Stimulated activated CD8-positive, alpha-beta memory T cell treated with anti-CD3 and anti-CD28 coated beads, Interleukin-15, amount 100 ng/mL, for 24 hours (primary cell): Measurements from ENCODE around the gene SYNGR2.
A peak's percentile ranks its signal among the peaks of the same experiment; 100 is the strongest.

Experiments used
- DNase-seq: peaks from one replicate; pipeline ENCODE4 v3.0.0-alpha.2; 2020; ENCODE audit warnings: low read depth

SYNGR2 gene, protein sequence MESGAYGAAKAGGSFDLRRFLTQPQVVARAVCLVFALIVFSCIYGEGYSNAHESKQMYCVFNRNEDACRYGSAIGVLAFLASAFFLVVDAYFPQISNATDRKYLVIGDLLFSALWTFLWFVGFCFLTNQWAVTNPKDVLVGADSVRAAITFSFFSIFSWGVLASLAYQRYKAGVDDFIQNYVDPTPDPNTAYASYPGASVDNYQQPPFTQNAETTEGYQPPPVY

DNA sequence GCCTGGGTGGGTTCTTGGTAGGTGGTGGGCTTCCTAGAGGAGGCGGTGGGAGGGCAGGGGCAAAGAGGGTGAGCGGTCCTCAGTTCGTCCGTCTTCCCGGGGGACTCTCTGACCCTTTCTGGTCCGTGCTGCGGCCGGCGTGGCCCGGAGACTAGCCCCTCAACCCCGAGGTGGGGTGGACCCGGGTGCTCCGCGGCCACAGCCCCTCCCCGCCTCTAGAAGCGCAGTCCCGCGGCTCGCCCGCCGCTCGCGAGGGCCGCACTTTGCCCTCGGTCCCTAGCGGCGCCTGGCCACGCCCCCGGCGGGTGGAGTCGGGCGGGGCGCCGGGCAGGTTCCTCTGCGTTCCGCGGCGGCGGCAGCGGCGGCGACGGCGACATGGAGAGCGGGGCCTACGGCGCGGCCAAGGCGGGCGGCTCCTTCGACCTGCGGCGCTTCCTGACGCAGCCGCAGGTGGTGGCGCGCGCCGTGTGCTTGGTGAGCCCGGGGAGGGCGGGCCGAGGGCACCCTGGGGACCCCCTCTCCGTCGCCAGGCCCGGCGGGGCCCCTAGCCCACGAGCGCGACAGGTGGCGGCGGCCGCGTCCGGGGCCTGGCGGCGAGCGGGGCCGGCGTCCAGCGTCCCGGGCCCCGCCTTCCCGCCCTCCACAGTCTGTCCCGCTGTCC lies at the start of gene SYNGR2:
Gene SYNGR2, plus strand, starts transcription at position 340 of the 661 bp plus-strand sequence. Its CDS starts 36 bp downstream, at position 376.
- peak; percentile 75 for DNase-seq

DNA sequence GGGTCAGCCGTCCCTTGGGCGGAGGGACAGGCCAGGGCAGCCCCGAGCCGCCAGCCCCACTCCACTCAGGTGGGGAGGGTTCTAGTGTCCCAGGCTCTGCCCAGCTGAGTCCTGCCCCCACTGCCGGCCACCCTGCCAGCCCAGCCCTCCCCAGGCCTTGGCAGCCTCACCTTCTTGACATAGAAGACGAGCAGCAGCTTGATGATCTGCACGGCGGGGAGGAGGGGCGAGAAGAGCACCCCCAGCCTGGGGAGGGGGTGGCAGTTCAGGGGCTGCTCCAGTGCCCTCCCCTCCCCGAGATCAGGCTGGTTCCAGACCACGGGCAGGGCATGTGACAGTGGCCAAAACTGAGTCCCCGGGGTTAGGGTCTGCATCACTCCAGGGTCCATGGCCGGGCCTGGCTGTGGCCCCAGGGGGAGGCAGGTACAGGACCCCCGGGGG lies 49.6 kb upstream of the SYNGR2 start:
- DNase-seq, result no peak

DNA sequence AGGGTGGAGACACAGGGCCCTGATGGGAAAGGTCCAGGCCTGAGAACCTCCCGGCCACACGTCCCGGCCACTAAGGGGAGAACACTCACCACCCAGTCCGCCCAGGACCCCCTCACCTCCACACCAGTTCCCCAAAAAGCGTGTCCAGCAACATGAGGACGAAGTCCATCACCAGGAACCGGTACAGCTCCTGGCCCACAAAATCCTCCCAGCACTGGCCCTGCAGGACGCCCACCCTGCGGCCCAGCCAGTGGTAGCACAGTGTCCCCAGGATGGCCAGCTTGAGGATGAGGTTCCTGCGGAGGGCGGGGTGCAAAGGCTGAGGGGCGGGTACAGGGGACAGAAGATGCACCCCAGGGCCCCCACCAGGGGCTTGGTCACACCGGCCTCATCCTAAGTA lies 47.8 kb upstream of the SYNGR2 start:
- no peak for DNase-seq

DNA sequence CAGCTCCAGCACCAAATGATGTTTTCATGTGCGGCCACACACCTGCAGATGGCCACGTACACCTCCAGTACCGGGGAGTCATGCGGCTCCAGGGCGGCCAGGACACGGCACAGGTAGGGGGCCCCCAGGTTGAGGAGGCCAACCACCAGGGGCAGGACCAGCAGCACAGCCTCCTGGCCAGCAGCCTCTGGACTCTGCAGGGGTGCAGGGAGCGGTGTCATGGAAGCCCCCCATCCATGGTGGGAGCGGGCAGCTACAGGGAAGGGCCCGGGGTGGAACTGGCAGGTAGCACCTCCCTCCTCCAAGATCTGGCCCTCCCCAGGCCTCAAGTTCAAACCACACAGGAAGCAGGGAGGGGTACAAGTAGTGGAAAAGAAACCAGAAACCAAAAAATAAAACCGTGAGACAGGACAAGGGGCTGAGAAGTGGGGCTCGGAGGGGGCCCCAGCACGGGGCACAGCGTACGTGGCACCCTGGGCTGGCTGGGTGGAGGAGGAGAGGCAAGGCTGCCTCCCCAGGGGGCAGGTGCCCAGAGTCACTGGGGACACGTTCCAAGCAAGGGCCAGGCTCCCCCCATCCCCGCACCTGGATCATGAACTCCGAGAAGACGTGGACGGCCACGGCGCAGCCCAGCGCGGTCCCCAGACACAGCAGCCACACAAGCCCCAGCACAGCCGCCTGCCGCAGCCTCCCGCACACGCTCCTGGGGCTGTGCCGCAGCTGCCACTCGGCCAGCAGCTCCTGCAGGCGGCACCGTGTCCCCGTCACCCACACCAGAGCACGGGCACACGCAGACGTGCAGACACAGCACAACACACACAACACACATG lies 47.2 kb upstream of the SYNGR2 start:
- DNase-seq, result no peak

DNA sequence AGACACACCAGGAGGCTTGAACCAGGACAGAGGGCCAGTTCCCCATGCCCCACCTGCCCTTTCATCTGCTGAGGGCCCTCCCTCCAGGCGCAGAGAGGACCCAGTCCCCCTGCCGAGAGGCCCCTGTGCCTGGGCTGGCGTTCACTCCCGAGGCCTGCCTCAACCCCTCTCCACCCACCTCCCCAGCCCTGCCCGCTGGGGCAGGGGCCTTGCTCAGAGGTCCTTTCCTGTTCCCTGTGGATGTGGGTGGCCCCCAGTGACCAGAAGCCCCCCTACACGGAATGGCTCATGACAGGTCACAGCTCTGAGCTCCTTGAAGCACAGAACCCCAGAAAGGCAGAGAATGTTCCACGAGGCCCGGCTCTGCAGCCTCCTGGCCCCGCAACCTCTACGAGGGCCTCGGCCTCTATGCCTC lies 46.6 kb upstream of the SYNGR2 start:
- no peak for DNase-seq

DNA sequence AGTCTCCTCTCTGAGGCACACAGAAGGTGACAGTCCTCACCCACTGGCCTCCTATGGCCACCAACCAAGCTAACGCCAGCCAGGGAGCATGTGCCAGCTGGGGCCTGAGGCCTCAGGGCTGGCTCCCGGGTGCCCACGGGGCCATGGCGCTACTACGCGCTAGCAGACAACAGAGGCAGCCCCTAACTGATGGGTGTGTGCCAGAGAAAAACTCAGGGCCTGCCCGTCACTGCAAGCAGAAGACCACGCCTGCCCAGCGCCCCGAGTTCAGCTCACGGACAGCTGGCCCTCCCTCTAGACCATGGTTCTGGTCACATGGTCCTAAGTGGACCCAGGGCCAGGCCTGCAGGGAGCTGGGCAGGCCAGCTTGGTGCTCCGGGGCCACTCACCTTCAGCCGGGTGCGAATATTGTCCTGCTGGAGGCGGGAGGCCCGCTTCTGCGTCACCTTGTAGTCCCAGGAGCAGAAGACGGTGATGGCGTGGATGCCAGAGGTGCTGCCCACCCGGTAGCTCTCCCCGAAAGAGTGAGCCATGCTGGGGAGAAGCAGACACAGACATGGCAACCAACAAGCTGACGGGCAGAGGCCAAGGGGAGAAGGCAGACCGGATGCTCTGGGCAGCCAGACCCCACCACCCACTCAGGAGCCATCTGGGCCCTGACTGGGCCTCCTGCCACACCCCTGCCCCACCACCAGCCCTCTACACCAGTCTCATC lies 46.0 kb upstream of the SYNGR2 start:
- no peak for DNase-seq

DNA sequence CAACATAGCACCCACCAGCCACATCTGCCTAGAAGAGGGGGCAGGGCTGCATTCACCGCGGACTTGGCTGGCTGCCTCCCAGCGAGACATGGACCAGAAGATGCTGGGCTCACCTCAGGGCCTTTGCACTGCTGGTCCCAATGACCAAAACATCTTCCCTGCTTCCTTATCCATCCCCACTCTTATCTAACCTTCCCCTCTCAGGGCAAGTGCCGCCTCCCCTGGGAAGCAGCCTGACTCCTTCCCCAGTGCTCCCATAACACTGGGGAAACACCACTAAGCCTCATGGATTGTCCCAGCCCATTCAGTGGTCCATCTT lies 45.5 kb upstream of the SYNGR2 start:
- DNase-seq, result no peak

DNA sequence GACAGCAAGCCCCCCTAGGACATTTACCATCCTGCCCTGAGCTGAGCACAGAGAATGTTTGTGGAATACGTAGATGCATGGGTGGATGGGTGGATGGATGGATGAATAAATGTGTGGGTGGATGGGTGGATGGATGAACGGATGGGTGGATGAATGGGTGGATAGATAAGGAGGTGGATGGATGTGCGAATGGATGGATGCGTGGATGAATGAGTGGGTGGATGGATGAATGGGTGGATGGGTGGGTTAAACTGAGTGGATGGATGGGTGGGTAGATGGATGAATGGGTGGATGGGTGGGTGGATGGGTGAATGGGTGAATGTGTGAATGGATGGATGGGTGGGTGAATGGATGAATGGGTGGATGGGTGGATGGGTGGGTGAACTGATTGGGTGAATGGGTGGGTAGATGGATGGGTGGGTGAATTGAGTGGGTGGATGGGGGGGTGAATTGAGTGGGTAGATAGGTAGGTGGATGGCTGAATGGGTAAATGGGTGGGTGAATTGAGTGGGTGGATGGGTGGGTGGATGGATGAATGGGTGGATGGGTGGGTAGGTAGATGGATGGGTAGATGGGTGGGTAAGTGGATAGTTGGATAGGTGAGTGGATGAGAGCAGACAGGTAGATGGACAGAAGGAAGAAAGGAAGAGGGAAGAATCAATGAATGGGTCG lies 45.0 kb upstream of the SYNGR2 start:
- no peak for DNase-seq

DNA sequence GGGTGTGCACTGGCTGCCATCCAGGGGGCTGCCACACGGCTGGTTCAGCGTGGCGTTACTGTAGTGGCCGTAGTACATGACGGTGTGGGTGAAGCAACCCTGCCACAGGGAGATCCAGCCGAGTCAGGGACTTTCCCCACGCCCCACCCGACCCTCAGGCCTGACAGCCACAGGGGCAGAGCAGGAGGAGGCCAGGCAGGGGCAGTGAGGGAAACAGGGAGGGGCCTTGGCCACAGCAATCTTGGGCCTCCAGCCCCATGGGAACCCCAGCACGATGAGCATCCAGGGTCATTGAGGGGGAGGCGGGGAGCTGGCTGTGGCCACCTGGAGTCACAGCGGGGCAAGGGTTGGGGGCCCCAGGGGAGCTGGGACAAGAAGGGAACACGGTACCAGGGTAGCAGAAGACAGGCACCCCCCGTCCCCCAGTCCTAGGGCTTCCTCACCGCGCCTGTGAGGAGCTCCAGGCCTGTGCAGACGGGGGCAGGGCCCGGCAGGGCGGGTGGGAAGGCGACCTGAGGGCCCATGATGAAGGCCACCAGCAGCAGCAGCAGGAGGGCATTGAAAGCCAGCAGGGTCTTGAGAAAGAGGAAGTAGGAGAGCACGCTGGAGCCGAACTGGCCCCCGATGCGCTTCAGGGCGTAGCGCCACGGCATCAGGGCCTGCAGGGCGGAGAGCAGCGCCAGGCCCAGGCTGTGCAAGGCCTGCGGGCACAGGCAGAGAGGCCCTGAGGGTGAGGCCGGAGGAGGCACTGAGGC lies 44.1 kb upstream of the SYNGR2 start:
- DNase-seq, result no peak

DNA sequence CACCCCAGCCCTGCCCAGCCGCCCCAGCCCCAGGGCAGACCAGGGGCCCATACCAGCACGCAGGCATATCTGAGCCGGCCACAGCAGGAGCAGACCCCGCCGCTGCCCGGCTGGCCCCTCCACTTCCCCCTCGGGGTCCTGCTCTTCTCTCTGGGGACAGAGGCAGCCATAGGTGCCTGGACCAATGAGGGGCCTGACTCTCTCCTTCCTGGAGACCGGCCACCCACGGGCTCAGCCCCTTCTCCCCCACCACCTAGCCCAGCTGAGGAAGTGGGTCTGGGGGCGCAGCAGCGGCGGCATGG lies 43.6 kb upstream of the SYNGR2 start:
- DNase-seq, result no peak

DNA sequence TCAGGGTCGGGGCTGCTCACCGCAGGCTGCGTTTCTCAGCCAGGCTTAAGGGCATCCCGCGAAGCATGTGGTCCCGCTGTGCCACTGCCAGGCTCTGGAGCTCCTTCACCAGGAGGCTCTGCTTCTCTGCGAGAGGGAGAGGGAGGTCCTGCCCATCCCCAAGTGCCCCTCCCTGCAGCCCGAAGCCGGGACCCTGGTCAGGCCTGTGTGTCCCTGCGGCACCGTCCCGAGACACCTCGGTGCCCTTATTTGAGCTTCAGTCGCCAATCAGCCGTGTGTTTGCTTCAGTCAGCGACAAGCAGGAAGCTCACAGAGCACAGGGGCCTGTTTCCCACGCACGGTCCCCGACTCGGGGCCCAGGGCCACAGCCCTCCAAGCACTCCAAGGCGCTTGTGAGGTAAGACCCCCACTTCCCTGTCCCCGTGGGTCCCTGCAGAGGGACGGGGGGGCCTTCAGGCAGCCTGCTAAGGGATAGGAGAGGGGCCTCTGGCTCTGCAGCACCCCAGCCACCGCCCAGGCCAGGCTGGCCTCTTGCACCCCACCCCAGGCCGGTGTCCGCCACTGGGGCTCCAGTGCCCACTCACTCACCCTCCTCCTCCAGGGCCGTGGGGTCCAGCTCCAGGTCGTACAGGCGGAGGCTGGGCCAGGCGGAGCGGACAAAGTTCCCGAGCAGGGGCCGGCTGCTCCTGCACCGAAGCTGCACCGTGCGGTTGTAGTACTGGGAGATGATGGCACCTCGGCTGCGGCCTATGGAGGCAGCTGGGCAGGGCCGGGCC lies 43.1 kb upstream of the SYNGR2 start:
- no peak for DNase-seq

DNA sequence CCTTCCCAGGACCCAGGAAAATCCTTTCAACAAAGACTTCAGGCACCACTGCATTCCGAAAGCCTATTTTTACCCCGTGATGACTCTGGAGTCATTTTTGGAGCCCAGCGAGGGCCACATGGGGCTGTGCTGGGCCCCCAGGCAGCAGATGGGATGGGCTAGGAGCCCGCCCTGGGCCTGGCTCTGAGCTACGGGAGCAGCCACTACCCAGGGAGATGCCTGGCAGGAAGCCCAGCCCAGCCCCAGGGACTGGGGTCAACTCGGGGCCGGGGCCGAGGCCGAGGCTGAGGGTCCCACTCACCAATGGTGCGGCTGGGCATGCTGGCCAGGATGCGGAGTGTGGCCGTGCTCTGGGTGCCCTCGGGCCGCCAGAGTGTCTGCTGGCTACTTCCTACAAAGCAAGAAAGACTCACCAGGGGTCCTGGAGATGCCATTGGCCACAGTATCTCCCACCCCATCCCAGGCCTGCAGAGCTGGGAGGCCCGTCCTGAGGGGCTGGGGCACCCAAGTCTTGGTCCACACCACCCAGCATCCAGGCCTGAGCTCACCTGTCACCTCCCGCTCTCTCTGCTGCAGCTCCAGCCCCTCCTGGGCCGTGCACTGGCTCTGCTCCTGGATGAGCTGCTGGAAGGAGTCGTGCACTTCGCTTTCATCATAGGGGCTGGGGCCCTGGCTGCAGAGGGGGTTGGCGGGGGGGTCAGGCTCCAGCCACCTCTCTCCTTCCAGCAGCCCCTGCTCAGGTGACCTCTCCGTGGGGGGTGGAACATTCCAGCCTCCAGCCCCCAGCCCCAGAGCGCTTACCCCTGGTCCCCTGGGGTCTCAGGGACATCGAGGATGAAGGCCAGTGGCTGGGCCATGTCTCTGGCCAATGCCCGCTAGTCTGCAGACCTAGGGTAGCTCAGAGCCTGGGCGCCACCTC lies 42.1 kb upstream of the SYNGR2 start:
- no peak for DNase-seq

DNA sequence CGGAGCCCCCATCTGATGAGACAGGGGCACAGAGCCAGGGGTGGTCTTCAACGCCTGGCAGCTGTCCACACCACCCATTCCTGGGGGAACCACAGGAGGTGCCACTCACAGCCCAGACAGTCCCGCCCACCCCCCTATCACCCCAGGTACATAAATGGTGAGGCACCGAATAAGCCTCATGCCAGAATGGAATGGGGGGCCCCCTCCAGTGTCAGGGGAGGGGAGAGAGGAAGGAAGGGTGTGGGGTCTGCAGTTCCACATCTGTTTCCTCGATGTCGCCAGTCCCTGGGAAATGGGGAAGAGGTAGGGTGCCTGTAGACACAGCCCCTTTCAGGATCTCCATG lies 41.5 kb upstream of the SYNGR2 start:
- DNase-seq, result no peak

DNA sequence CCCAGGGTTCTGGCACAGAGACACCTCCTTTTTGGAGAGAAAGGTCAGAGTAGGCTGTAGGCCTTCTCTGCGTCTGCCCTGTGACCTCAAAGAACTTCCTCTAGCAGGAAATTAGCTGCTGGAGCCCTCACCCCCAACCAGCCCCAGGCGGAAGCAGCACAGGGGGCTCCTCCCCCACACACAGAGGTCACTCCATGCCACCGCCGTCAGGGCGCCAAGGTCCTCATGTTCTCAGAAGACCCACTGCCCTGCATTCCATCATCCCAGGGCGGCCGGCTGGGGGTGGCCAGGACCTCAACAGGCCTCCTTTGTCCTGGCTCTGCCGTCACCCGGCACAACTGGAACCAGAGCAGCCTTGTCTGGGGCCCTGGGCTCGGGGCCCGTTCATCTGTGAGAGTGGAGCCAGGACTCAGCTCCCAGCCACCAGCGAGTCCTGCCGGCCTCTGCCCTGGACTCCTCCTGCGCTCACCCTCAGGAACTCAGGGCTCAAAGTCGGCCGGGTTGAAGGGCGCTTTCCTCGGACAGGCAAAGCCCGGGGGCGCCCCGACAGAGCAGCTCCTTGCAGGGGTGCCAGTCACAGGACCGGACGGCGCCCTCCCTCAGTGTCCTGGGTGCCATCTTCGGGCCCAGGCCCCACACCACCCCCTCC lies 41.0 kb upstream of the SYNGR2 start:
- no peak for DNase-seq

DNA sequence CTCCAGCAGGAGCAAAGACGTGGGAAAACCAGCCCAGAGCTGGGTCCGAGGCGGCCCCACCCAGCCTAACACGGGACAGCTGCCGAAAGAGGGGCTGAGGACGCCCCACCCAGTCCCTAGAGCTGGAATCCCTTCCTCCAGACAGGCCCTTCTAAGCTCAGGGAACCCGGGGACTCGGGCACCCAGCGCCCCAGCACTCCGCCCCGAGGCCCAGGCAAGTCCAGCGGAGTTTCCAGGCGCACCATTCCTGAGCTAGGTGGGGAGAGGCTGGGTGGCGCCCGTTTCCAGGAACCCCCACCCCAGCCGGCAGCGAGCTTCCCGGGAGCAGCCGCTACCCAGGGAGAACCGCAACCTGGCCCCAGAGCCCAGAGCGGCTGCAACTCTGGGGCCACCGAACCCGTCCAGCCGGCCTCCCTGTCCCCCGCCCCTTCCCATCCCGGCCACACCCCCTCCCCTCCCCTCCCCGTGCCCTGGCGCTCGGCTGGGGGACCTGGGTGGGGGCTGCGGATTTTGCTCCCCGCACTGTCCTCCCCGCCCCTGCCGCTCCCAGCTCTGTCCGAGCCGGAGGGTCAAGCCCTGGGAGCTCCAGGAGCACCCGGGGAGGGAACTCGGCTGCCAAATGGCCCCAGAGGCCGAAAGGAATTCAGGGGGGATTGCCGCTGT lies 40.4 kb upstream of the SYNGR2 start:
- no peak for DNase-seq

DNA sequence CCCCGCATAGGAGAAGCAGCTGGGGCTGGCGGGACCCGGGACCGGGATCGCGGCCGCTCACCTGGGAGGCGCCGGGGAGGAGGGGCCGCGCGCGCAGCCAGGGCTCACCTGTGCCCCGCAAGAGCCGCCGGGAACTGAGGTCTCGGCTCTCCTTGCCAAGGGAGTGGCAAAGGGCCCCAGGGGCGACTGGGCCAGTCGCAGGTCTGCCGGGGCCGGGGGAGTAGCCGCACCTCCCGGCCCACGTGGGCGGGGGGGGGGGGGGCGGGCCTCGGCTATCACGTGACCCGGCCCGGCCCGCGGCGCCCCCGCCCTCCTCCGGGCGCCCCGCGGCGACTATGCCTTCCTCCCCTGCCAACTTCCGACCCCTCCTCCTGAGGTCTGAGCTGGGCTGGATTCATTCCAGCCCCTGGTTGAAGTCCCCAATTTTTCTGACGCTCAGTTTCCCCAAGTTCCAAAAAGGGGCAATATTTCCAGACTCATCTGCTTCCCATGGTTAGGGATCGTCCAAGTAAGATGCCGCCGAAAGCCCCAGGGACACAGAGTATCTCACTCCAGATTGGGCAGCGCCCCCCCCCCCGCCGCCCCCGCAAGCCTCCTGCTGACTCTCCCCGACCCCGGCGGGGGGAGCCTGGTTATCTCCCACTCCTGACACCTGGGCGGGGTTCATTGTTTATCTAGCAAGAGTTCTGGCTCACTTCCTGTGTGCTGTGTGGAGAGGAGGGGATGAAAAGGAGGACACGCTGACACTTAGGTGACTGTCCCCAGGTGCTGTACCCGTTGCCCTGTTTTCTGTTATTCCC lies 39.6 kb upstream of the SYNGR2 start, which contains the start of gene TMC6:
Gene TMC6, minus strand, starts transcription at position 205 of the 800 bp plus-strand sequence. CDS start 1,923 bp downstream, outside the sequence.
- DNase-seq, result no peak

DNA sequence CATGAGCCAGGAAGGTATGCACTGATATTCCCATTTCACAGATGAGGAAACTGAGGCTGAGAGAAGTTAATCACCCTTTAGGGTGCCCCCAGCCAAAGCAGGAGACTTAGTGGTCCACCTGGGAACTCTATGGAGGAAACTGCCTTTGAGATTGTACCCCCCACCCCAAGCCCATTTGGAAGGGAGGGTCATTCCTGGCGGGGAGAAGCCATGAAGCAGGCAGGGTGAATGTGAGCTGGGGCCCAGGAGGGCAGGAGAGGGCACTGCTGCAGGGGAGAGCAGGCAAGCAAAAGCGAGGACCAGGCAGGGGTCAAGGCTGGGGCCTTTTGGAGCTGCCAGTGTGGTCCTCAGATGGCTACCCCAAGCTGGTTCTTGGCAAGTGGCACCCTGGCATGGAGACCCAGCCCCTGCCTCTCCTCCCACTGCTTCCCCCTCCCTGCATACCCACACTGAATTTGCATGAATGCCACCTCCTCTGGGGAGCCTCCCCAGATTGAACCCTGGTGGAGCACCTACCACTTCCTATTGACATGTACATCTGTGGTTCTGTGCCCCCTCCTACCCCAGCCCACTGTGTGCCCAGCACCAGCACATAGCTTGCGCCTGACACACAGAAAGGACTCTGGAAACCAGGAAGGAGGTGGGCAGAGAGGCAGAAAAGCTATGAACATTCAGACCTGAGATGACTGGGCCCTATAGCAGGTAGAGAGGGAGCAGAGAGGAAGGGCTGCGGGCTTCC lies 38.9 kb upstream of the SYNGR2 start:
- no peak for DNase-seq
